Natural killer cell (primary cell): ENCODE results near the gene SORL1. TPM values are rescaled to one million over a fixed set of nuclear protein-coding genes. Genes with fewer than 3 reads are reported as not detected.

ENCODE experiments used
- ATAC-seq, 3 donors: fragments of 150-1000 bp in 2 of 3; fragments of 200-7000 bp in 1 of 3; cut with Tn5 transposase; 1 replicate in 1 of 3; 2 replicates in 2 of 3; pipeline ENCODE4 v1.10.0; 2021; ENCODE audit warnings: mild to moderate bottlenecking in 2 of 3, moderate library complexity in 2 of 3
- DNase-seq, 2 donors: peaks; one replicate each; pipeline versions ENCODE4 v3.0.0 to v3.0.0-alpha.2; 2013 to 2021; ENCODE audit warnings: mixed read lengths in 1 of 2
- H3K27ac ChIP-seq: one replicate; pipeline ENCODE4 v1.5.1; 2013; ENCODE audit warnings: mild to moderate bottlenecking, low read length
- H3K27me3 ChIP-seq: one replicate; pipeline ENCODE4 v1.6.1; 2013; ENCODE audit warnings: low read length; ENCODE audit not compliant: control insufficient read depth, insufficient read depth
- H3K36me3 ChIP-seq: one replicate; pipeline ENCODE4 v1.6.1; 2013; ENCODE audit warnings: low read length; ENCODE audit not compliant: control insufficient read depth, insufficient read depth
- H3K4me1 ChIP-seq: one replicate; pipeline ENCODE4 v1.6.1; 2013; ENCODE audit warnings: low read length; ENCODE audit not compliant: control insufficient read depth, insufficient read depth
- H3K4me3 ChIP-seq: one replicate; pipeline ENCODE4 v1.5.1; 2013; ENCODE audit warnings: low read length
- H3K9me3 ChIP-seq: one replicate; pipeline ENCODE4 v1.6.1; 2013; ENCODE audit warnings: low read length; ENCODE audit not compliant: control insufficient read depth, insufficient read depth
- H3K27ac Mint-ChIP-seq, 2 donors: one replicate each; pipeline ENCODE4 v1.8.0; 2022; ENCODE audit warnings: mild to moderate bottlenecking in 2 of 2, mixed read lengths in 2 of 2, moderate library complexity in 1 of 2
- H3K27me3 Mint-ChIP-seq, 2 donors: one replicate each; pipeline ENCODE4 v1.8.0; 2022; ENCODE audit warnings: low read depth in 2 of 2, mixed read lengths in 2 of 2
- H3K36me3 Mint-ChIP-seq: one replicate; pipeline ENCODE4 v1.8.0; 2022; ENCODE audit warnings: mixed read lengths
- H3K4me1 Mint-ChIP-seq, 2 donors: one replicate each; pipeline ENCODE4 v1.8.0; 2022; ENCODE audit warnings: mixed read lengths in 2 of 2
- H3K4me3 Mint-ChIP-seq: one replicate; pipeline ENCODE4 v1.8.0; 2022; ENCODE audit warnings: mild to moderate bottlenecking, moderate library complexity, mixed read lengths
- H3K9me3 Mint-ChIP-seq, 2 donors: one replicate each; pipeline ENCODE4 v1.8.0; 2022; ENCODE audit warnings: mixed read lengths in 2 of 2
- CTCF ChIP-seq: fragments of 200-600 bp; IDR thresholded peaks from one replicate; pipeline ENCODE4 v1.8.0; 2022; ENCODE audit warnings: antibody characterized with exemption
- WGBS: methylation state at CpG from one replicate; pipeline ENCODE4 v1.1.7; 2013; ENCODE audit warnings: missing lambda C conversion rate; ENCODE audit not compliant: insufficient coverage; 5-methylcytosine and 5-hydroxymethylcytosine counted together
- intact Hi-C: fragments of 100-400 bp; cut with micrococcal nuclease; formaldehyde crosslinking; loops from one replicate; pipeline ENCODE4 v1.14.2; 2022
- total RNA-seq, 4 donors: library from RNA; stranded (reverse); fragments of 120-200 nt in 1 of 4; gene quantifications; one replicate each; pipeline versions ENCODE4 v1.2.3 to v1.2.4, GENCODE V29; 2013 to 2022

SORL1 gene
- total RNA-seq, 3 donors from 2014 or later (not counting 1 experiment from before 2014, with no cell fraction given): 386 to 519 (median 456) TPM

- peak in 1 of 2 donors; percentile 47 for DNase-seq
- H3K27me3 Mint-ChIP-seq: no peaks in the 10 kb centered on the region
- Histone ChIP-seq H3K36me3 (peaks cover 42% of the 10 kb centered on the region), H3K27ac (peak overlapping the region; percentile 4), H3K27me3 (no peaks in the 10 kb centered on the region), H3K4me3 (no peak overlapping the region), H3K9me3 (no peaks in the 10 kb centered on the region), H3K4me1 (peaks cover 19% of the 10 kb centered on the region)
- peaks cover 29% of the 10 kb centered on the region for H3K36me3 Mint-ChIP-seq
- WGBS: 26% methylated on average over 7 of the region's 7 CpGs
- intact Hi-C loops: no loop called here
- peaks cover 51 to 53% of the 10 kb centered on the region in 2 donors for H3K4me1 Mint-ChIP-seq
- no peak for TF ChIP-seq CTCF
- peak overlapping the region; percentile 29 to 30 for H3K27ac Mint-ChIP-seq
- no peaks in the 10 kb centered on the region for H3K9me3 Mint-ChIP-seq
- peak; percentile 67 to 90 (median 81) for ATAC-seq
- peak overlapping the region; percentile 75 for H3K4me3 Mint-ChIP-seq
Measured at GRCh38 chr11:121544956-121545355, 92.8 kb downstream of the SORL1 start.

- no peaks in the 10 kb centered on the region for H3K27me3 ChIP-seq
- Mint-ChIP-seq H3K9me3 (no peaks in the 10 kb centered on the region), H3K36me3 (peaks cover 27% of the 10 kb centered on the region), H3K4me1 (peaks cover 57 to 65% of the 10 kb centered on the region in 2 donors), H3K27ac (peak overlapping the region; percentile 29 to 30), H3K27me3 (no peaks in the 10 kb centered on the region), H3K4me3 (no peak overlapping the region)
- no peak overlapping the region for H3K4me3 ChIP-seq
- WGBS: 42% methylated on average over 3 of the region's 3 CpGs
- TF ChIP-seq CTCF: no peak
- peaks cover 16% of the 10 kb centered on the region for H3K4me1 ChIP-seq
- H3K36me3 ChIP-seq: peaks cover 64% of the 10 kb centered on the region
- no peak overlapping the region for H3K27ac ChIP-seq
- H3K9me3 ChIP-seq: no peaks in the 10 kb centered on the region
- intact Hi-C loops: no loop called here
- DNase-seq: no peak
- no peak for ATAC-seq
Measured at GRCh38 chr11:121547574-121547973, 95.5 kb downstream of the SORL1 start.

GRCh38 chr11:121550247-121551030, 98.3 kb downstream of the SORL1 start:
- Histone ChIP-seq H3K4me1 (peaks cover 2% of the 10 kb centered on the region), H3K27ac (no peak overlapping the region), H3K27me3 (no peaks in the 10 kb centered on the region), H3K36me3 (peaks cover 75% of the 10 kb centered on the region), H3K4me3 (no peak overlapping the region), H3K9me3 (no peaks in the 10 kb centered on the region)
- intact Hi-C loops: no loop called here
- ATAC-seq (no peak), DNase-seq (no peak)
- Mint-ChIP-seq H3K27ac (peak overlapping the region; percentile 83 to 84), H3K4me1 (peaks cover 41 to 45% of the 10 kb centered on the region in 2 donors), H3K9me3 (no peaks in the 10 kb centered on the region), H3K36me3 (peaks cover 18% of the 10 kb centered on the region), H3K4me3 (no peak overlapping the region), H3K27me3 (no peaks in the 10 kb centered on the region)
- no peak for TF ChIP-seq CTCF
- 92% methylated on average over 9 of the region's 10 CpGs for WGBS
